Endothelial cell of umbilical vein (primary cell): ENCODE results near the gene GRAMD2B. TPM values are rescaled to one million over a fixed set of nuclear protein-coding genes. Genes with fewer than 3 reads are reported as not detected.

Experiments
- BruUV-seq: library from RNA; stranded (reverse); fragments of 400-500 nt; replicated peaks from 2 replicates; lab custom pipeline; 2021; lab: Mats Ljungman, UMichigan
- CTCF ChIA-PET: fragments of 300-600, 350-600 bp; sonication (Branson Sonifier 250); formaldehyde crosslinking; loops from one replicate; lab custom pipeline; 2021; ENCODE audit warnings: antibody characterized with exemption, inconsistent platforms; lab: Charles Lee
- POLR2A ChIA-PET: fragments of 300-600, 350-600 bp; sonication (Branson Sonifier 250); formaldehyde crosslinking; loops from one replicate; lab custom pipeline; 2021; ENCODE audit warnings: antibody characterized with exemption, inconsistent platforms; lab: Charles Lee
- DNase-seq: peaks from one replicate; pipeline ENCODE4 v3.0.0-alpha.2; 2011; ENCODE audit warnings: low read depth, low spot score
- FAIRE-seq: peaks from 2 replicates; lab custom pipeline; 2011; peaks lifted over from hg19 to GRCh38; lab: Jason Lieb, UNC
- H2AFZ ChIP-seq: 2 replicates; pipeline ENCODE4 v1.6.0; 2012; ENCODE audit warnings: low read depth, low read length, control low read depth, inconsistent platforms
- H3K27ac ChIP-seq: 2 replicates; pipeline ENCODE4 v1.5.1; 2011; ENCODE audit warnings: low read depth, mild to moderate bottlenecking, control low read depth, low read length, moderate library complexity; ENCODE audit not compliant: insufficient read depth
- H3K27me3 ChIP-seq, 2 experiments: 2 replicates each; pipeline versions ENCODE4 v1.6.0 to v1.6.1; 2011; ENCODE audit warnings: low read length in 2 of 2, mixed read lengths in 1 of 2; ENCODE audit not compliant: control insufficient read depth in 2 of 2, insufficient read depth in 2 of 2
- H3K36me3 ChIP-seq, 2 experiments: 2 replicates in 1 of 2; 3 replicates in 1 of 2; pipeline ENCODE4 v1.5.1; 2011; ENCODE audit warnings: low read length in 2 of 2, mild to moderate bottlenecking in 1 of 2, moderate library complexity in 1 of 2; ENCODE audit not compliant: control insufficient read depth in 2 of 2, insufficient read depth in 2 of 2; ENCODE audit errors: extremely low read depth in 1 of 2
- H3K4me1 ChIP-seq: 3 replicates; pipeline ENCODE4 v1.5.1; 2011; ENCODE audit warnings: mild to moderate bottlenecking, low read length; ENCODE audit not compliant: control insufficient read depth, insufficient read depth; ENCODE audit errors: extremely low read depth
- H3K4me2 ChIP-seq: 2 replicates; pipeline ENCODE4 v1.6.1; 2011; ENCODE audit warnings: low read length, control low read depth, mixed read lengths; ENCODE audit not compliant: insufficient read depth
- H3K4me3 ChIP-seq, 3 experiments: fragments of 200-600 bp in 1 of 3; sonication (generic), shearing (Covaris generic) in 1 of 3; replicated peaks in 1 of 3; 2 replicates each; pipeline ENCODE4 v1.5.1; 2011 to 2016; ENCODE audit warnings: control low read depth in 3 of 3, low read length in 3 of 3, mild to moderate bottlenecking in 2 of 3, inconsistent platforms in 1 of 3, low read depth in 1 of 3, moderate library complexity in 1 of 3; ENCODE audit not compliant: insufficient read depth in 1 of 3
- H3K79me2 ChIP-seq: 2 replicates; pipeline ENCODE4 v1.6.0; 2012; ENCODE audit warnings: low read length, inconsistent platforms; ENCODE audit not compliant: control insufficient read depth, insufficient read depth
- H3K9ac ChIP-seq: replicated peaks from 2 replicates; pipeline ENCODE3; 2011; ENCODE audit warnings: low read length, control low read depth; ENCODE audit not compliant: insufficient read depth; ENCODE audit errors: extremely low read depth
- H3K9me1 ChIP-seq: replicated peaks from 3 replicates; pipeline ENCODE4 v1.6.0; 2011; ENCODE audit warnings: mild to moderate bottlenecking, low read length; ENCODE audit not compliant: control insufficient read depth, insufficient read depth; ENCODE audit errors: extremely low read depth
- H3K9me3 ChIP-seq: replicated peaks from 2 replicates; pipeline ENCODE4 v1.5.1; 2012; ENCODE audit warnings: low read length, inconsistent platforms; ENCODE audit not compliant: control insufficient read depth, insufficient read depth
- H4K20me1 ChIP-seq: replicated peaks from 2 replicates; pipeline ENCODE3; 2011; ENCODE audit warnings: mild to moderate bottlenecking, low read length; ENCODE audit not compliant: control insufficient read depth, insufficient read depth; ENCODE audit errors: extremely low read depth
- CTCF ChIP-seq, 2 donors: IDR thresholded peaks; 1 replicate in 1 of 2; 2 replicates in 1 of 2; pipeline ENCODE4 v1.5.1; 2011; ENCODE audit warnings: low read length in 2 of 2, mild to moderate bottlenecking in 2 of 2, moderate library complexity in 2 of 2, control low read depth in 1 of 2, inconsistent platforms in 1 of 2, low read depth in 1 of 2; ENCODE audit not compliant: insufficient read depth in 1 of 2; ENCODE audit errors: extremely low read depth in 1 of 2
- EZH2 ChIP-seq: IDR thresholded peaks from 2 replicates; pipeline ENCODE4 v1.6.1; 2012; ENCODE audit warnings: borderline replicate concordance, low read depth, mild to moderate bottlenecking, moderate library complexity, low read length, inconsistent platforms; ENCODE audit not compliant: severe bottlenecking
- FOS ChIP-seq: IDR thresholded peaks from 2 replicates; pipeline ENCODE4 v1.6.1; 2011; ENCODE audit warnings: mild to moderate bottlenecking, low read length, moderate library complexity, borderline replicate concordance; ENCODE audit not compliant: insufficient read depth
- GATA2 ChIP-seq: IDR thresholded peaks from 2 replicates; pipeline ENCODE4 v1.7.0; 2011; ENCODE audit warnings: low read depth, mild to moderate bottlenecking, moderate library complexity, mixed read lengths, low read length; ENCODE audit not compliant: insufficient read length, insufficient read depth
- JUN ChIP-seq: IDR thresholded peaks from 2 replicates; pipeline ENCODE4 v1.6.1; 2011; ENCODE audit warnings: borderline replicate concordance, low read depth; ENCODE audit not compliant: insufficient read length, insufficient read depth
- MAX ChIP-seq: IDR thresholded peaks from 2 replicates; pipeline ENCODE4 v1.6.1; 2011; ENCODE audit not compliant: insufficient read depth, insufficient read length
- MYC ChIP-seq: IDR thresholded peaks from one replicate; pipeline ENCODE4 v1.6.1; 2011; ENCODE audit warnings: mild to moderate bottlenecking, low read depth, low read length
- POLR2A ChIP-seq: IDR thresholded peaks from 2 replicates; pipeline ENCODE4 v1.6.1; 2012; ENCODE audit warnings: low read depth, mild to moderate bottlenecking, control low read depth, low read length
- POLR2AphosphoS5 ChIP-seq: IDR thresholded peaks from 2 replicates; pipeline ENCODE4 v1.6.1; 2012; ENCODE audit warnings: low read depth, mild to moderate bottlenecking, control low read depth, low read length, moderate library complexity; ENCODE audit not compliant: insufficient read depth
- dilution Hi-C: fragments of 300-500 bp; cut with MboI; formaldehyde crosslinking; loops from one replicate; pipeline ENCODE4 v1.15.0; 2019; ENCODE audit warnings: low sequenced_read_pairs; ENCODE audit not compliant: extremely low pct_ligation_motif_present
- intact Hi-C: fragments of 100-400 bp; cut with micrococcal nuclease; formaldehyde crosslinking; loops from one replicate; pipeline ENCODE4 v1.10.0; 2022
- polyA plus RNA-seq, 4 experiments: library from polyadenylated mRNA; depleted of rRNA in 3 of 4; stranded (reverse) in 3 of 4; unstranded in 1 of 4; fragments of >200 nt; gene quantifications; 2 replicates each; pipeline versions ENCODE4 v1.2.1 to v1.2.3, GENCODE V29; 2011 to 2012; ENCODE audit warnings: missing spikeins in 1 of 4
- total RNA-seq: library from RNA; stranded (reverse); gene quantifications from 2 replicates; pipeline ENCODE4 v1.2.3, GENCODE V29; 2021

GRAMD2B gene
- total and polyA plus RNA-seq, 2 donors (not counting 3 experiments of a cell fraction or from before 2014, with no cell fraction given) = 2.0 to 5.5 TPM

DNA sequence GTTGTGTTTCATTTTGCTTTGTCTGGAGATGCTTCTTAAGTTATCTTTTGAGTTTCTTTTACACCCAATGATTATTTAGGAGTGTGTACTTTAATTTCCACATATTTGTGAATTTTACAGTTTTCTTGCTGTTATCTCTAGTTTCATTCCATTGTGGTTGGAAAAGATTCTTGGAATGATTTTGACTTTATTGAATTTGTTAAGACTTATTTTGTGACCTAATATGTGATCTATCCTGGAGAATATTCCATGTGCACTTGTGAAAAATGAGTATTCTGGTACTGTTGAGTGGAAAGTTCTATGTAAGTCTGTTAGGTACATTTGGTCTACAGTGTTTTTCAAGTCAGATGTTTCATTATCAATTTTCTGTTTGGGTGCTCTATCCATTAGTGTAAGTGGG lies 24.4 kb upstream of the GRAMD2B start:
- intact Hi-C loops (no loop called here), dilution Hi-C loops (no loop called here)
- Histone ChIP-seq H3K4me1 (no peaks in the 10 kb centered on the region), H3K4me3 (no peak overlapping the region), H3K9me1 (no peaks in the 10 kb centered on the region), H3K9me3 (no peaks in the 10 kb centered on the region), H2AFZ (no peak overlapping the region), H3K9ac (no peak overlapping the region), H3K27me3 (no peaks in the 10 kb centered on the region), H3K27ac (no peak overlapping the region), H4K20me1 (no peaks in the 10 kb centered on the region), H3K36me3 (no peaks in the 10 kb centered on the region), H3K4me2 (no peak overlapping the region), H3K79me2 (no peaks in the 10 kb centered on the region)
- DNase-seq (no peak), FAIRE-seq (no peak)
- ChIA-PET POLR2A (no interaction called here), CTCF (no interaction called here)
- BruUV-seq = no TSS peak
- TF ChIP-seq GATA2 (no peak), POLR2A (no peak), JUN (no peak), MYC (no peak), FOS (no peak)

DNA sequence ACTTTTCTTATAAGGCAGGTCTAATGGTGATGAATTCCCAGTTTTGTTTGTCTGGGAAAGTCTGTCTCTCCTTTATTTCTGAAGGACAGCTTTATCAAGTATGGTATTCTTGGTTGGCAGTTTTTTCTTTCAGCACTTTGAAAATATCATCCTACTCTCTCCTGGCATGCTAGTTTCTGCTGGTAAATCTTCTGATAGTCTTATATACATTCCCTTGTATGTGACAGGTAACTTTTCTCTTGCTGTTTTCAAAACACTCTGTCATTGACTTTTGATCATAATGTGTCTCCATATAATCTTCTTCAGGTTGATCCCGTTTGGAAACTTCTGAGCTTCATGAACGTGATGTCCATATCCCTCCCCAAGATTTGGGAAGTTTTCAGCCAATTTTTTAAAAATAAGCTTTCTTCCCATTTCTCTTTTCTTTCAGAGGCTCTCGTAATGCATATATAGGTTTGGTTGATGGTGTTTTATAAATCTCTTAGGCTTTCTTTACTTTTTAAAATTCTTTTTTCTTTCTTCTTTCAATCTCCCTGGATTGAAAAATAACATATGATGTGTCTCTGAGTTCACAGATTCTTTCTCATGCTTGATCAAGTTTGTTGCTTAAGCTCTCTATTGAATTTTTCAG lies 22.5 kb upstream of the GRAMD2B start:
- POLR2A ChIA-PET = no interaction called here
- peaks cover 0 to 3% of the 10 kb centered on the region in 2 experiments for H3K27me3 ChIP-seq
- TF ChIP-seq CTCF (IDR thresholded peaks at IDR 0.05; ENCODE audit: extremely low read depth in 1 of 2, insufficient read depth in 1 of 2, low read depth in 1 of 2, low read length in 2 of 2) = no peak
- TF ChIP-seq EZH2 = no peak
- TF ChIP-seq MAX = no peak
- TF ChIP-seq POLR2AphosphoS5 = no peak
- TF ChIP-seq JUN = no peak
- TF ChIP-seq MYC = no peak
- no peak for TF ChIP-seq FOS
- no peak for TF ChIP-seq POLR2A
- TF ChIP-seq GATA2 = no peak

More for the DNA sequence above, 22.5 kb upstream of the GRAMD2B start:
- Histone ChIP-seq H3K4me1 (no peaks in the 10 kb centered on the region), H2AFZ (no peak overlapping the region), H3K79me2 (no peaks in the 10 kb centered on the region), H3K9me3 (no peaks in the 10 kb centered on the region), H3K4me3 (no peak overlapping the region), H3K9me1 (no peaks in the 10 kb centered on the region), H3K27ac (no peak overlapping the region), H4K20me1 (no peaks in the 10 kb centered on the region), H3K36me3 (no peaks in the 10 kb centered on the region), H3K4me2 (no peak overlapping the region), H3K9ac (no peak overlapping the region)
- CTCF ChIA-PET = interaction anchor here (1.4 to 1.5 kb wide), 3 partner anchors 12 to 22 kb away, joined by 3 to 7 read pairs (median 3); partner anchors contain the start of gene GRAMD2B
- dilution Hi-C loops (no loop called here), intact Hi-C loops (no loop called here)
- no peak for FAIRE-seq
- no TSS peak for BruUV-seq
- DNase-seq = no peak
